Measurements from ENCODE around the gene NSF.

Gene NSF

GRCh38 chr17:46733837-46734475, 143.5 kb downstream of the NSF start:
- no peak for TF ChIP-seq CTCF (conservative IDR thresholded peaks at IDR 0.05; ENCODE audit: control insufficient read depth, insufficient read depth, low read depth, low read length)
- H3K4me3 ChIP-seq (ENCODE audit: control insufficient read depth, low read depth, low read length) = no peak overlapping the region
- DNase-seq (ENCODE audit: low read depth) = peak; percentile 69

GRCh38 chr17:46736100-46736499, 145.6 kb downstream of the NSF start:
- no peak overlapping the region for H3K4me3 ChIP-seq (ENCODE audit: control insufficient read depth, low read depth, low read length)
- DNase-seq (ENCODE audit: low read depth) = no peak
- no peak for TF ChIP-seq CTCF (conservative IDR thresholded peaks at IDR 0.05; ENCODE audit: control insufficient read depth, insufficient read depth, low read depth, low read length)

- no peak for TF ChIP-seq CTCF (conservative IDR thresholded peaks at IDR 0.05; ENCODE audit: control insufficient read depth, insufficient read depth, low read depth, low read length)
- DNase-seq (ENCODE audit: low read depth) = no peak
- no peak overlapping the region for H3K4me3 ChIP-seq (ENCODE audit: control insufficient read depth, low read depth, low read length)
These were observed 146.9 kb downstream of the NSF start for GRCh38 chr17:46737326-46737725.

GRCh38 chr17:46738544-46738943, 148.1 kb downstream of the NSF start:
- H3K4me3 ChIP-seq (ENCODE audit: control insufficient read depth, low read depth, low read length) = no peak overlapping the region
- peak; percentile 57 for DNase-seq (ENCODE audit: low read depth)
- TF ChIP-seq CTCF (conservative IDR thresholded peaks at IDR 0.05; ENCODE audit: control insufficient read depth, insufficient read depth, low read depth, low read length) = no peak

GRCh38 chr17:46739982-46740381, 149.5 kb downstream of the NSF start:
- TF ChIP-seq CTCF (conservative IDR thresholded peaks at IDR 0.05; ENCODE audit: control insufficient read depth, insufficient read depth, low read depth, low read length) = no peak
- no peak for DNase-seq (ENCODE audit: low read depth)
- no peak overlapping the region for H3K4me3 ChIP-seq (ENCODE audit: control insufficient read depth, low read depth, low read length)

- no peak for TF ChIP-seq CTCF (conservative IDR thresholded peaks at IDR 0.05; ENCODE audit: control insufficient read depth, insufficient read depth, low read depth, low read length)
- H3K4me3 ChIP-seq (ENCODE audit: control insufficient read depth, low read depth, low read length) = no peak overlapping the region
- DNase-seq (ENCODE audit: low read depth) = no peak
These were observed 150.8 kb downstream of the NSF start for GRCh38 chr17:46741122-46741730.
